Inflammatory macrophage (primary cell): ENCODE data around the gene FCHO2.
"Not testable (repeated sequence)": the region's sequence is repeated elsewhere in the genome, so short reads cannot be mapped to it uniquely, and the experiment has no call there.

ENCODE experiments used
- DNase-seq, 2 donors: peaks; one replicate each; pipeline ENCODE4 v3.0.0-alpha.2; 2020 to 2022
- total RNA-seq, 18 experiments: gene quantifications; one replicate each; lab custom pipeline; 2026; ENCODE audit warnings: mixed read lengths in 6 of 18, inconsistent platforms in 2 of 18; lab: John Stamatoyannopoulos, UW

The FCHO2 gene
- total RNA-seq = 66.6 to 249 (median 153) reads per million in 18 experiments

GRCh38 chr5:72955768-72956323 is at the start of gene FCHO2:
FCHO2 (plus strand) TSS chr5:72956041; CDS start chr5:72956097, 56 bp downstream.
- DNase-seq = peak; percentile 96 to 98

GRCh38 chr5:72906806-72907205 is 49.0 kb upstream of the FCHO2 start:
- no peak for DNase-seq

- no peak for DNase-seq
These were observed 47.2 kb upstream of the FCHO2 start for GRCh38 chr5:72908664-72909063.

- DNase-seq = no peak
These were observed 38.5 kb upstream of the FCHO2 start for GRCh38 chr5:72917371-72917776.

GRCh38 chr5:72920690-72921502 is 34.9 kb upstream of the FCHO2 start:
- peak; percentile 30 to 76 for DNase-seq

GRCh38 chr5:72921886-72922285 is 34.0 kb upstream of the FCHO2 start:
- no peak for DNase-seq

GRCh38 chr5:72922422-72922821 is 33.4 kb upstream of the FCHO2 start:
- peak; percentile 87 to 90 for DNase-seq

- no peak for DNase-seq
These were observed 30.4 kb upstream of the FCHO2 start for GRCh38 chr5:72925336-72926010.

GRCh38 chr5:72932686-72933085 is 23.2 kb upstream of the FCHO2 start:
- not testable (repeated sequence) for DNase-seq

- not testable (repeated sequence) for DNase-seq
These were observed 20.7 kb upstream of the FCHO2 start for GRCh38 chr5:72934953-72935725.

GRCh38 chr5:72936893-72937292 is 18.9 kb upstream of the FCHO2 start:
- no peak for DNase-seq

GRCh38 chr5:72937517-72938061 is 18.3 kb upstream of the FCHO2 start:
- DNase-seq = peak; percentile 66 to 67

- DNase-seq = peak; percentile 47 to 57
These were observed 17.6 kb upstream of the FCHO2 start for GRCh38 chr5:72938206-72938605.

- DNase-seq = peak; percentile 84 to 87
These were observed 15.8 kb upstream of the FCHO2 start for GRCh38 chr5:72940082-72940481.

GRCh38 chr5:72943307-72943706 is 12.5 kb upstream of the FCHO2 start:
- DNase-seq = no peak

GRCh38 chr5:72947498-72947897 is 8.3 kb upstream of the FCHO2 start:
- DNase-seq = peak; percentile 31 to 39

GRCh38 chr5:72949481-72949880 is 6.4 kb upstream of the FCHO2 start:
- peak; percentile 38 to 45 for DNase-seq

GRCh38 chr5:72951671-72952468 is 4.0 kb upstream of the FCHO2 start:
- DNase-seq = peak; percentile 85 to 95

- DNase-seq = no peak
These were observed 1.5 kb upstream of the FCHO2 start for GRCh38 chr5:72954389-72954788.

GRCh38 chr5:72955143-72955767 is 586 bp upstream of the FCHO2 start:
- peak; percentile 67 to 79 for DNase-seq
